GM13976 (cell line): ENCODE measurements around the gene MMD2.

Source experiments
- DNase-seq: peaks from one replicate; pipeline ENCODE4 v3.0.0; 2012; ENCODE audit warnings: low spot score
- in situ Hi-C: fragments of 300-500 bp; cut with MboI; formaldehyde crosslinking; loops from one replicate; pipeline ENCODE4 v1.12.0; 2022; ENCODE audit warnings: low sequenced_read_pairs, mixed read lengths, inconsistent platforms; ENCODE audit not compliant: unreplicated experiment
- TF ChIP-seq, protein P1 (sequence below): IDR thresholded peaks from 2 replicates; pipeline ENCODE4 v1.5.1; 2012; ENCODE audit warnings: borderline replicate concordance, mild to moderate bottlenecking; ENCODE audit not compliant: insufficient read depth; ENCODE audit errors: extremely low read depth, missing control alignments, control extremely low read depth

Gene MMD2

DNA sequence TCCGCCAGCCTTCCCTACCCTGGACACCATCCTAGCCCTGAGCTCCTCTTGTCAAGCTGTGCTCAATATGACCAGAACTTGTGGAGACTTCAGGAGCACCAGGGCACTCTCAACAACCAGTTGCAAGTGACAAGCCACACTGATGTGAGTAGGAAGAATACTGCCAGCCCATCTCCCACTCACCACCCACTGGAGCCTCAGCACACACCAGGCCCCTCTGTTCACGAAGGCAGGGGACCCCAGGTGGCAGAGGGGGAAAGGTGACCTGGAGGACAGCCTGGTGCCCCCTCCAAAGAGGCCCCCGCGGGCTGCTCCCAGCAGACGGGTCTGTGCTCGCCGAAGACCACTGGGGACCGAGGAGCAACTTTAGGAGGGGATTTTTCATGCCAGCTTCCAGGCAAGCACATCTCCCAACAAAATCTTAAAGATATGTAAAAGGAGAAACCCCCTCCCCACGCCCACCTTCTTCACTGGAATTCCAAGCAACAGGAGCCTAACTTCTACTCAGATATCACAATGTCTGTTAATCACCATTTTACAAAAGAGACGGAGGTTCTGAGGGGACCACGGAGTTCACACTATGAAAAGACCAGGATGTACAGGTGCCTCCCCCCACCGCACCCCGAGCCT is 1.0 kb downstream of the MMD2 start:
- DNase-seq, result no peak
- TF ChIP-seq, protein P1, sequence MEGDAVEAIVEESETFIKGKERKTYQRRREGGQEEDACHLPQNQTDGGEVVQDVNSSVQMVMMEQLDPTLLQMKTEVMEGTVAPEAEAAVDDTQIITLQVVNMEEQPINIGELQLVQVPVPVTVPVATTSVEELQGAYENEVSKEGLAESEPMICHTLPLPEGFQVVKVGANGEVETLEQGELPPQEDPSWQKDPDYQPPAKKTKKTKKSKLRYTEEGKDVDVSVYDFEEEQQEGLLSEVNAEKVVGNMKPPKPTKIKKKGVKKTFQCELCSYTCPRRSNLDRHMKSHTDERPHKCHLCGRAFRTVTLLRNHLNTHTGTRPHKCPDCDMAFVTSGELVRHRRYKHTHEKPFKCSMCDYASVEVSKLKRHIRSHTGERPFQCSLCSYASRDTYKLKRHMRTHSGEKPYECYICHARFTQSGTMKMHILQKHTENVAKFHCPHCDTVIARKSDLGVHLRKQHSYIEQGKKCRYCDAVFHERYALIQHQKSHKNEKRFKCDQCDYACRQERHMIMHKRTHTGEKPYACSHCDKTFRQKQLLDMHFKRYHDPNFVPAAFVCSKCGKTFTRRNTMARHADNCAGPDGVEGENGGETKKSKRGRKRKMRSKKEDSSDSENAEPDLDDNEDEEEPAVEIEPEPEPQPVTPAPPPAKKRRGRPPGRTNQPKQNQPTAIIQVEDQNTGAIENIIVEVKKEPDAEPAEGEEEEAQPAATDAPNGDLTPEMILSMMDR, result no peak
- in situ Hi-C loops, result no loop called here

DNA sequence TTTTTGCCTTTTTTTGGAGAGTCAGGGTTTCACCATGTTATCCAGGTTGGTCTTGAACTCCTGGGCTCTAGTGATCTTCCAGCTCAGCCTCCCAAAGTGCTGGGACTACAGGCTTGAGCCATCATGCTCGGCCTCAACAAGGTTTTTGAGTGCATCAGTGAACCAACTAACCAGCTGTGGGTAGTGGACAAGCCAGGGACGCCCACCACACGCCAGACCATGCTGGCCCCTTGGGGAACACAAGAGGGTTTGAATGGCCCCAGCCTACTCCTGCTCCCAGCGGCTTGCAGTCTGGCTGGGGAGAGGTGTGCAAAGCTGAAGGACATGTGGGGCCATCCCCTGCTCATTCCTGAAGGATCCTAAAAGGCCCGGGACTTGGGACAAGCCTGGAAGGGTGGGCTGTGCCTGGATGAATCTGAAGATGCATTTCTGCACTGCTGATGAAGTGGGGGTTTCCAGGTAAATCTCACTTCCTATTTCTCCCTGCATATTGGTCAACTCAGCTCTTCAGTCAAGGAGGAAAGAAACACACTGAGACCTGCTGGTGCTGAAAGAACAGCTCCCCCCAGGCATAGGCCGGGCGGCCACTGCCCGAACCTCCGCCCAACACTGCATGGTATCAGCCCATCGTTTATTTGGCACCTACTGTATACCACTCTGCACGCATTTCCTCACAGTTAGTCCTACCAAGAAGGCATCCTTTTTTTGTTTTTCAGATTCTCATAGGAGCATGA is 6.9 kb downstream of the MMD2 start:
- DNase-seq, result peak; percentile 81
- in situ Hi-C loops, result no loop called here
- TF ChIP-seq, protein P1, result no peak

GRCh38 chr7:4951304-4951703 is 7.7 kb downstream of the MMD2 start:
- in situ Hi-C loops, result no loop called here
- no peak for DNase-seq

DNA sequence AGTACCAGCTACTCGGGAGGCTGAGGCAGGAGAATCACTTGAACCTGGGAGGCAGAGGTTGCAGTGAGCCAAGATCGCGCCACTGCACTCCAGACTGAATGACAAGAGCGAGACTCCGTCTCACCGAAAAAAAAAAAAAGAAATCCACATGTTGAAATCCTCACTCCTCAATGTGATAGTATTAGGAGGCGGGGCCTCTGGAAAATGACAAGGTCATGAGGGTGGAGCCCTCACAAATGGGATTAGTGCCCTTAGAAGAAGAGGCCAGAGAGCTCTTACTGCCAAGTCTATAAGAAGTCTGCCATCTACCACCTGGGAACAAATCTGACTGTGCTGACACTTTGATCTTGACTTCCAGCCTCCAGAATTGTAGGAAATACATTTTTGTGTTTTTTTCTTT is 10.6 kb downstream of the MMD2 start:
- TF ChIP-seq, protein P1, result no peak
- in situ Hi-C loops, result no loop called here
- DNase-seq, result no peak

More at GRCh38 chr7:4951304-4951703, 7.7 kb downstream of the MMD2 start:
- TF ChIP-seq, protein P1, result no peak

DNA sequence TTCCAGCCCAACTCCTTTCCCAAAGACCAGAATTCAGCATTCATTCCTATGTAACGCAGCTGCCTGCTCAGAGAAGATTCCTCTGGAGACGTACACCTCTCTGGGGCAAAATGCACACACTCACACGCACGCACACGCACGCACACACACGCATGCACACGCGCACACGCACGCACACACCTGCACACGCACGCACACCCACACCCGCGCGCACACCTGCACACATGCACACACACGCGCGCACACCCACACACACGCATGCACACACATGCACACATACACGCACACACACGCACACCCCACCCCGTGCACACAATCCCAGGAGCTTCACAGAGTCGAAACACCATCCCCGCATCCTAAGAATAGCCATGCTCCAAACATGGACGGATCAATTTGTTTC is 13.0 kb downstream of the MMD2 start:
- DNase-seq, result no peak
- in situ Hi-C loops, result no loop called here
- TF ChIP-seq, protein P1, result no peak

DNA sequence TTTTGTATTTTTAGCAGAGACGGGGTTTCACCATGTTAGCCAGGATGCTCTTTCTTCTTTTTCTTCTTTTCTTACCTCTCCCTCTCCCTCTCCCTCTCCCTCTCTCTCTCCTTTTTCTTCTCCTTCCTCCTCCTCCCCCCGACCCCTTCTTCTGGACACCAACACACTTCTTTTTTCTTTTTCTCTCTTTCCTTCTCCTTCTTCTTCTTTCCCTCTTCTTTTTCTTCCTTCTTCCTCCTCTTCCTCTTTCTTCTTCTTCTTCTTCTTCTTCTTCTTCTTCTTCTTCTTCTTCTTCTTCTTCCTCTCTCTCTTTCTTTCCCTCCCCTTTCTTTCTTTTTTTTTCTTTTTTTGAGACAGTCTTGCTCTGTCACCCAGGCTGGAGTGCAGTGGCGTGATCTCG is 14.0 kb downstream of the MMD2 start:
- in situ Hi-C loops, result no loop called here
- TF ChIP-seq, protein P1, result no peak
- no peak for DNase-seq
